Stomach (tissue), 9 donors: ENCODE data around the gene TECTB. TPM values are rescaled to one million over a fixed set of nuclear protein-coding genes. Genes with fewer than 3 reads are reported as not detected.
A peak's percentile ranks its signal among the peaks of the same experiment; 100 is the strongest.

Source experiments
- DNase-seq, 2 donors: peaks; one replicate each; pipeline versions ENCODE4 v3.0.0 to v3.0.0-alpha.2; 2013 to 2019
- H3K27ac ChIP-seq, 5 donors: fragments of 200-600 bp in 4 of 5; sonication (generic) in 4 of 5; one replicate each; pipeline ENCODE4 v1.5.1; 2013 to 2019; ENCODE audit warnings: mild to moderate bottlenecking in 1 of 5, moderate library complexity in 1 of 5
- H3K27me3 ChIP-seq, 3 donors: fragments of 200-600 bp; sonication (generic); one replicate each; pipeline ENCODE4 v1.5.1; 2017 to 2019; ENCODE audit warnings: mixed run types in 1 of 3
- H3K36me3 ChIP-seq, 4 donors: fragments of 200-600 bp; sonication (generic); 1 replicate in 3 of 4; 2 replicates in 1 of 4; pipeline ENCODE4 v1.5.1; 2016 to 2019
- H3K4me1 ChIP-seq, 4 donors: fragments of 200-600 bp; sonication (generic); one replicate each; pipeline ENCODE4 v1.5.1; 2016 to 2019
- H3K4me3 ChIP-seq, 4 donors: fragments of 200-600 bp; sonication (generic) in 3 of 4; one replicate each; pipeline ENCODE4 v1.5.1; 2016 to 2019; ENCODE audit warnings: mild to moderate bottlenecking in 1 of 4
- H3K9me3 ChIP-seq, 4 donors: fragments of 200-600 bp; sonication (generic); one replicate each; pipeline ENCODE4 v1.5.1; 2016 to 2019
- CTCF ChIP-seq, 7 experiments: fragments of 450-650 bp in 4 of 7; fragments of 200-600 bp in 3 of 7; sonication (generic) in 3 of 7; IDR thresholded peaks; one replicate each; pipeline ENCODE4 v1.5.1; 2016 to 2019; ENCODE audit warnings: antibody characterized with exemption in 7 of 7, control low read depth in 2 of 7, mild to moderate bottlenecking in 1 of 7
- EP300 ChIP-seq: sonication (generic); formaldehyde crosslinking; IDR thresholded peaks from one replicate; pipeline ENCODE4 v1.6.1; 2017; ENCODE audit warnings: antibody characterized with exemption
- POLR2A ChIP-seq, 4 donors: fragments of 450-650 bp; IDR thresholded peaks; one replicate each; pipeline ENCODE4 v1.6.1; 2016; ENCODE audit warnings: antibody characterized with exemption in 4 of 4, control low read depth in 2 of 4, mild to moderate bottlenecking in 1 of 4, moderate library complexity in 1 of 4
- POLR2AphosphoS5 ChIP-seq, 3 donors: sonication (generic); formaldehyde crosslinking; IDR thresholded peaks; one replicate each; pipeline ENCODE4 v1.6.1; 2016; ENCODE audit warnings: antibody characterized with exemption in 3 of 3
- WGBS, 5 donors: extraction: QIAGEN DNeasy Blood & Tissue Kit in 3 of 5; methylation state at CpG; one replicate each; pipeline versions ENCODE4 v1.1.5 to v1.1.7; 2013 to 2018; 5-methylcytosine and 5-hydroxymethylcytosine counted together
- intact Hi-C: fragments of 100-400 bp; cut with DNase I; formaldehyde crosslinking; loops from one replicate; pipeline ENCODE4 v1.15.1; 2023; ENCODE audit warnings: low total_unique reads
- polyA plus RNA-seq, 3 donors: library from polyadenylated mRNA; stranded (reverse); fragments of 200-250 nt; gene quantifications; one replicate each; pipeline ENCODE4 v1.2.3, GENCODE V29; 2013
- total RNA-seq, 5 donors: library from RNA; depleted of rRNA; stranded (reverse); fragments of >200 nt; gene quantifications; one replicate each; pipeline versions ENCODE4 v1.1.0 to v1.2.3, GENCODE V29; 2014 to 2016
- donor health status: healthy with polysubstance abuse.
- donor health status: Bipolar disorder and iron deficiency.
- donor health status: healthy.

TECTB gene
- total and polyA plus RNA-seq, 8 donors: not detected

- no peaks in the 10 kb centered on the region for H3K36me3 ChIP-seq
- WGBS, 5 donors: 58 to 70% (median 64%) methylated on average over 4 of the region's 4 CpGs
- peak overlapping the region in 1 of 5 donors; percentile 67 for H3K27ac ChIP-seq
- H3K9me3 ChIP-seq: no peaks in the 10 kb centered on the region
- TF ChIP-seq CTCF (IDR thresholded peaks at IDR 0.05) (no peak), POLR2AphosphoS5 (IDR thresholded peaks at IDR 0.05) (no peak), POLR2A (IDR thresholded peaks at IDR 0.05) (no peak), EP300 (no peak)
- no peaks in the 10 kb centered on the region for H3K27me3 ChIP-seq
- peaks cover 10 to 29% (median 23%) of the 10 kb centered on the region in 4 donors for H3K4me1 ChIP-seq
- peak in 1 of 2 donors; percentile 14 for DNase-seq
- H3K4me3 ChIP-seq: no peak overlapping the region
- intact Hi-C loops: no loop called here
These were observed 50.3 kb downstream of the TECTB start for GRCh38 chr10:112333452-112333851.

DNA sequence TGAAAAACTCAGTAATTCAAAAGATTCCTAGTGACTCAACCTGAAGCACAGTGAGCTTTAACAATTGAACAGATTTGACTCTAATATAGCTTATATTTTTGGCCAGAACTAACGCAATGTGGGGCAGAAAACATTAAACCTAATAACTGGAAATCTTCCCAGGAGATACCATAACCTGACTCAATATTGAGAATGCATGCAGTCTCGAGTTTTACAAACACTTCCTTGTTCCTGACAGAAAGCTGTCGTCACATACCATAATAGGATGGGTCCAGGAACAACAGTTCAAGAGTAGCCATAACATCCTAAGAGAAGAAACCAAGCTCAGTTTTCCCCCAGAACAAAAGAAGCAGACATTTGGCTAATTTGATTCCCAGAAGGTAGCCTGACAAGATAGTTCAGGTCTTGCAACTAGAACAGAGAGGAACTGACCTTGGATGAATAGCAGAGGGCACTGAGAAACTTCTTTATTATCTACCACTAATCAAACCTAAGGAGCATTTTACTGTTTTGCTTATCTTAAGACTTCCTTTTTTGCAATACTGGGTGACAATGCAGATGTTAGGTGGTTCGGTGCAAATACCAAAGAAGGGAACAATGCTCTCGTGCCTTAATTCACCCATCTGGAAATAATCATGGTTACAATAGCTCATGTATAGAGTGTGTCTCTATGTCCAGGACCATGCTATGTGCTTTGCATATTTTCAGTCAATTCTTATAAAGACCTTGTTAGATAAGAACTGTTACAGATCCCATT, 52.1 kb downstream of the TECTB start:
- no peak for TF ChIP-seq POLR2A (IDR thresholded peaks at IDR 0.05)
- TF ChIP-seq CTCF (IDR thresholded peaks at IDR 0.05): no peak
- no peak for TF ChIP-seq POLR2AphosphoS5 (IDR thresholded peaks at IDR 0.05)
- TF ChIP-seq EP300: no peak
- DNase-seq: peak in 1 of 2 donors; percentile 13
- intact Hi-C loops: no loop called here
- Histone ChIP-seq H3K27ac (peak overlapping the region in 3 of 5 donors; percentile 37 to 78 (median 67)), H3K9me3 (no peaks in the 10 kb centered on the region), H3K27me3 (no peaks in the 10 kb centered on the region), H3K36me3 (no peaks in the 10 kb centered on the region), H3K4me3 (no peak overlapping the region), H3K4me1 (peaks cover 10 to 29% (median 20%) of the 10 kb centered on the region in 4 donors)
- WGBS, 5 donors: 30 to 56% (median 37%) methylated on average over 5 of the region's 5 CpGs

GRCh38 chr10:112335868-112336265, 52.7 kb downstream of the TECTB start:
- Histone ChIP-seq H3K9me3 (no peaks in the 10 kb centered on the region), H3K4me3 (no peak overlapping the region), H3K4me1 (peaks cover 10 to 25% (median 15%) of the 10 kb centered on the region in 4 donors), H3K36me3 (no peaks in the 10 kb centered on the region), H3K27me3 (no peaks in the 10 kb centered on the region), H3K27ac (peak overlapping the region in 4 of 5 donors; percentile 6 to 78 (median 52))
- peak in 1 of 2 donors; percentile 76 for DNase-seq
- intact Hi-C loops: no loop called here
- WGBS, 5 donors: 18 to 40% (median 30%) methylated on average over 4 of the region's 4 CpGs
- TF ChIP-seq CTCF (IDR thresholded peaks at IDR 0.05) (no peak), POLR2AphosphoS5 (IDR thresholded peaks at IDR 0.05) (peak in 1 of 3 donors; percentile 4), EP300 (no peak), POLR2A (IDR thresholded peaks at IDR 0.05) (no peak)

- intact Hi-C loops: no loop called here
- TF ChIP-seq CTCF (IDR thresholded peaks at IDR 0.05): no peak
- no peak for TF ChIP-seq POLR2AphosphoS5 (IDR thresholded peaks at IDR 0.05)
- no peak for TF ChIP-seq POLR2A (IDR thresholded peaks at IDR 0.05)
- Histone ChIP-seq H3K27ac (peak overlapping the region in 3 of 5 donors; percentile 37 to 78 (median 67)), H3K9me3 (no peaks in the 10 kb centered on the region), H3K4me3 (no peak overlapping the region), H3K4me1 (peaks cover 9 to 20% (median 14%) of the 10 kb centered on the region in 4 donors), H3K27me3 (no peaks in the 10 kb centered on the region), H3K36me3 (no peaks in the 10 kb centered on the region)
- 62 to 83% (median 75%) methylated on average over 5 of the region's 5 CpGs for WGBS, 5 donors
- no peak for DNase-seq
These were observed 53.5 kb downstream of the TECTB start for GRCh38 chr10:112336556-112337201.
